Lung (tissue), 12 donors: ENCODE data around the gene SYNE1. TPM values are rescaled to one million over a fixed set of nuclear protein-coding genes. Genes with fewer than 3 reads are reported as not detected.

Experiments used
- ATAC-seq: fragments of 200-7000 bp; cut with Tn5 transposase; one replicate; pipeline ENCODE4 v1.9.1; 2020; ENCODE audit warnings: moderate number of reproducible peaks; ENCODE audit not compliant: insufficient read depth, low FRiP score
- DNase-seq, 3 donors: peaks; one replicate each; pipeline ENCODE4 v3.0.0-alpha.2; 2013 to 2017
- H3K27ac ChIP-seq, 2 donors: one replicate each; pipeline ENCODE4 v1.5.1; 2013; ENCODE audit warnings: mild to moderate bottlenecking in 2 of 2, moderate library complexity in 2 of 2, control low read depth in 1 of 2, inconsistent platforms in 1 of 2, low read depth in 1 of 2, low read length in 1 of 2
- H3K27me3 ChIP-seq, 3 donors: one replicate each; pipeline ENCODE4 v1.5.1; 2013; ENCODE audit warnings: low read length in 2 of 3; ENCODE audit not compliant: control insufficient read depth in 3 of 3, insufficient read depth in 3 of 3
- H3K36me3 ChIP-seq, 4 donors: one replicate each; pipeline ENCODE4 v1.5.1; 2013; ENCODE audit warnings: low read length in 4 of 4, mild to moderate bottlenecking in 1 of 4, moderate library complexity in 1 of 4; ENCODE audit not compliant: control insufficient read depth in 4 of 4, insufficient read depth in 4 of 4
- H3K4me1 ChIP-seq, 5 donors: one replicate each; pipeline ENCODE4 v1.5.1; 2013; ENCODE audit warnings: low read length in 5 of 5, mild to moderate bottlenecking in 2 of 5, moderate library complexity in 1 of 5; ENCODE audit not compliant: control insufficient read depth in 5 of 5, insufficient read depth in 5 of 5
- H3K4me3 ChIP-seq: one replicate; pipeline ENCODE4 v1.5.1; 2013; ENCODE audit warnings: mild to moderate bottlenecking, control low read depth, moderate library complexity
- H3K9ac ChIP-seq, 2 donors: one replicate each; pipeline ENCODE4 v1.5.1; 2013; ENCODE audit warnings: low read length in 2 of 2, control low read depth in 1 of 2; ENCODE audit not compliant: insufficient read depth in 1 of 2
- H3K9me3 ChIP-seq, 4 donors: one replicate each; pipeline ENCODE4 v1.5.1; 2013; ENCODE audit warnings: low read length in 3 of 4, mild to moderate bottlenecking in 1 of 4, moderate library complexity in 1 of 4; ENCODE audit not compliant: control insufficient read depth in 4 of 4, insufficient read depth in 3 of 4
- CTCF ChIP-seq: IDR thresholded peaks from 2 replicates; pipeline ENCODE4 v1.5.1; 2012; ENCODE audit warnings: mild to moderate bottlenecking; ENCODE audit errors: control extremely low read depth, extremely low read depth
- WGBS, 2 donors: extraction: QIAGEN DNeasy Blood & Tissue Kit; methylation state at CpG; one replicate each; pipeline ENCODE4 v1.1.7; 2013; 5-methylcytosine and 5-hydroxymethylcytosine counted together
- polyA plus RNA-seq, 2 donors: library from polyadenylated mRNA; stranded (reverse); fragments of 200-250 nt; gene quantifications; one replicate each; pipeline ENCODE4 v1.2.1, GENCODE V29; 2013
- total RNA-seq, 2 donors: library from RNA; depleted of rRNA in 1 of 2; stranded (reverse); fragments of >200 nt in 1 of 2; gene quantifications; one replicate each; pipeline ENCODE4 v1.2.1, GENCODE V29; 2014 to 2021
- donor health status: control.
- donor health status: control.
- donor health status: Bipolar disorder and iron deficiency.
- donor health status: healthy.
- donor health status: DM: yes; HTN: yes; CAD: no.

The SYNE1 gene
- total and polyA plus RNA-seq, 4 donors, result 26.4 to 352 (median 131) TPM

- no peak for TF ChIP-seq CTCF
Measured at GRCh38 chr6:152176268-152176667, 460.9 kb downstream of the SYNE1 start.

DNA sequence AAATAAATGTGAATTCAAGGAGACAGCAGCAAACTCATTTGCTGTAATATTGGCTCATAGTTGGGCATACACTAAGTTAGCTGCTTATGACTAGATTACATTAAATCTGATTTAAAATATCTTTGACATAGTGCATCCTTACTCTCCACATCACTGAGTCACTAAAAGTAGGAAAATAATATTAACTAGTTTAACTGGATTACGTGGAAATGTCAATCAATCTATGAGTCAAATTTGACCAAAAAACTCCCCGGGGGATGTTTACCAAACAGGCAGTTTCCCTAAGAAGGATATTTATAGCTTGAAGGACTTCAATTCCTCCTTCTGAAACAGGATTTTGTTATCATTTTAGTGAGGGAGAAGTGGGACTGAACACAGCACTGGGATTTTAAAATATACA lies 463.2 kb downstream of the SYNE1 start:
- 71 to 79% methylated on average over 2 of the region's 2 CpGs for WGBS, 2 donors
- Histone ChIP-seq H3K4me1 (peaks cover 0 to 8% (median 0%) of the 10 kb centered on the region in 5 donors), H3K4me3 (no peak overlapping the region), H3K9me3 (no peaks in the 10 kb centered on the region), H3K27me3 (no peaks in the 10 kb centered on the region), H3K27ac (no peak overlapping the region), H3K36me3 (peaks cover 13 to 22% (median 18%) of the 10 kb centered on the region in 4 donors), H3K9ac (no peak overlapping the region)
- DNase-seq (no peak), ATAC-seq (no peak)
- TF ChIP-seq CTCF, result no peak

More at GRCh38 chr6:152176268-152176667, 460.9 kb downstream of the SYNE1 start:
- Histone ChIP-seq H3K36me3 (peaks cover 15 to 27% (median 19%) of the 10 kb centered on the region in 4 donors), H3K27ac (no peak overlapping the region), H3K9me3 (no peaks in the 10 kb centered on the region), H3K9ac (no peak overlapping the region), H3K4me3 (no peak overlapping the region), H3K4me1 (peaks cover 0 to 8% (median 0%) of the 10 kb centered on the region in 5 donors), H3K27me3 (no peaks in the 10 kb centered on the region)
- ATAC-seq (no peak), DNase-seq (peak in 1 of 3 donors; percentile 12)
- 73 to 85% methylated on average over 4 of the region's 4 CpGs for WGBS, 2 donors

GRCh38 chr6:152173321-152173720 lies 463.8 kb downstream of the SYNE1 start:
- Histone ChIP-seq H3K36me3 (peaks cover 13 to 22% (median 18%) of the 10 kb centered on the region in 4 donors), H3K9ac (no peak overlapping the region)

More at GRCh38 chr6:152173321-152173720, 463.8 kb downstream of the SYNE1 start:
- no peaks in the 10 kb centered on the region for H3K9me3 ChIP-seq
- TF ChIP-seq CTCF, result no peak
- 82 to 94% methylated on average over 4 of the region's 4 CpGs for WGBS, 2 donors
- ATAC-seq (no peak), DNase-seq (no peak)
- H3K4me3 ChIP-seq, result no peak overlapping the region
- H3K27me3 ChIP-seq, result no peaks in the 10 kb centered on the region
- H3K27ac ChIP-seq, result no peak overlapping the region
- H3K4me1 ChIP-seq, result peaks cover 0 to 8% (median 0%) of the 10 kb centered on the region in 5 donors
